IgD-negative memory B cell (primary cell): ENCODE data around the gene RNF31. TPM values are rescaled to one million over a fixed set of nuclear protein-coding genes. Genes with fewer than 3 reads are reported as not detected.

Experiments
- H3K27ac Mint-ChIP-seq, 3 donors: one replicate each; pipeline ENCODE4 v1.8.0; 2020 to 2022; ENCODE audit warnings: mild to moderate bottlenecking in 3 of 3, mixed read lengths in 3 of 3, moderate library complexity in 1 of 3
- H3K27me3 Mint-ChIP-seq: one replicate; pipeline ENCODE4 v1.8.0; 2021; ENCODE audit warnings: mixed read lengths
- H3K36me3 Mint-ChIP-seq: one replicate; pipeline ENCODE4 v1.8.0; 2020; ENCODE audit warnings: mild to moderate bottlenecking, mixed read lengths
- H3K4me1 Mint-ChIP-seq, 3 donors: one replicate each; pipeline ENCODE4 v1.8.0; 2020 to 2022; ENCODE audit warnings: mixed read lengths in 3 of 3, mild to moderate bottlenecking in 1 of 3
- H3K4me3 Mint-ChIP-seq, 4 donors: one replicate each; pipeline ENCODE4 v1.8.0; 2020 to 2022; ENCODE audit warnings: mild to moderate bottlenecking in 4 of 4, mixed read lengths in 4 of 4, moderate library complexity in 3 of 4
- H3K9me3 Mint-ChIP-seq, 3 donors: one replicate each; pipeline ENCODE4 v1.8.0; 2020 to 2021; ENCODE audit warnings: mixed read lengths in 3 of 3, mild to moderate bottlenecking in 1 of 3
- polyA plus RNA-seq: library from polyadenylated mRNA; unstranded; fragments of 300-500 nt; fragmentation: Illumina TruSeq; gene quantifications from one replicate; pipeline ENCODE4 v1.2.3, GENCODE V29; 2021

RNF31 gene
- polyA plus RNA-seq, 1 donor from 2014 or later, result 54.3 TPM

DNA sequence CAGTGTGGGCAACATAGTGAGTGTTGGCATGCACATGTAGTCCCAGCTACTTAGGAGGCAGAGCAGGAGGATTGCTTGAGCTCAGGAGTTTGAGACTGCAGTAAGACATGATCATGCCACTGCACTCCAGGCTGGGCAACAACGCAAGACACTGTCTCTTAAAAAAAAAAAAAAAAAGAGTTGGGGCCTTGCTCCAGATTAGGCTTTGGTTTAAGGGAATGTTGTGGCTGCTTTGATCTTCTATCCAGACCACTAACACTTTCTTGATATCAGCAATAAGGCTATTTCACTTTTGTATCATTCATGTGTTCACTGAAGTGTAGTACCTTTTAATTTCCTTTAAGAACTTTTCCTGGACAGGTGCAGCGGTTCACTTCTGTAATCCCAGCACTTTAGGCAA lies 19.6 kb upstream of the RNF31 start:
- H3K27ac Mint-ChIP-seq, result peak overlapping the region in 1 of 3 donors; percentile 60
- peaks cover 5% of the 10 kb centered on the region for H3K36me3 Mint-ChIP-seq
- no peaks in the 10 kb centered on the region for H3K9me3 Mint-ChIP-seq
- peaks cover 18 to 43% (median 34%) of the 10 kb centered on the region in 3 donors for H3K4me1 Mint-ChIP-seq
- H3K27me3 Mint-ChIP-seq, result no peaks in the 10 kb centered on the region
- H3K4me3 Mint-ChIP-seq, result peak overlapping the region in 1 of 4 donors; percentile 63

DNA sequence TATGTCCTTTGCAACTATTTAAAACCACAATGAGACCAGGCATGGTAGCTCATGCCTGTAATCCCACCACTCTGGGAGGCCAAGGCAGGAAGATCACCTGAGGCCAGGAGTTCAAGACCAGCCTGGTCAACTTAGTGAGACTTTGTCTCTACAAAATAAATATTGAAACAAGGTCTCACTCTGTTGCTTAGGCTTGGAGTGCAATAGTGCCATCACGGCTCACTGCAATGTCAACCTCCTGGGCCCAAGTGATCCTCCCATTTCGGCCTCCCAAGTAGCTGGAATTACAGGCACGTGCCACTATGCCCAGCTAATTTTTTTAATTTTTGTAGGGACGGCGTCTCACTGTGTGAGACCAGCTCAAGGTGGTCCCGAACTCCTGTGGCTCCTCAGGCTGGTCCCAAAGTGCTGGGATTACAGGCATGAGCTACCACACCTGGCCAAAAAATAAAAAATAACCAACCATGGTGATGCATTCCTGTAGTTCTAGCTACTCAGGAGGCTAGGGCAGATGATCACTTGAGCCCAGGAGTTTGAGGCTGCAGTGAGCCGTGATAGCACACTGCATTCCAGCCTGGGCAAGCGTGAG lies 17.8 kb upstream of the RNF31 start:
- Mint-ChIP-seq H3K27me3 (no peaks in the 10 kb centered on the region), H3K27ac (no peak overlapping the region), H3K4me1 (peaks cover 11 to 30% (median 25%) of the 10 kb centered on the region in 3 donors), H3K36me3 (peaks cover 5% of the 10 kb centered on the region), H3K4me3 (no peak overlapping the region), H3K9me3 (no peaks in the 10 kb centered on the region)

DNA sequence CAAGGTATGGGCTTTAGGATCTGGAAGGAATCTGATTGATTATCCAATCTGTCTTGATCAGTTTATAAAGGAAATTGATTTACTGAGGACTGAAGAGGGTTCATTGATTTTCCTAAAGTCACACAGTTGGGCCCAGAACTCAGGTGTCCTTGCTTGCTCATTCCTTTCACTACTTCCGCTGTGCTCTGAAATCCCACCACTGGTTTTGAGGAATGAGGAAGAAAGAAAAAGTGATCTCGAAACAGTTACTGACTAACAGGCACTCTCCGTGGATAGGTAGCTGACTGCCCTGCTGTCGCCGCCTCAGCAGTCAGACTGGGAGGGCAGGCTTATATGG lies 16.9 kb upstream of the RNF31 start, which contains the start of gene FITM1:
TSS of gene FITM1 (plus strand) at position 280 of the 337 bp plus-strand sequence. CDS start 905 bp downstream, outside the sequence.
- Mint-ChIP-seq H3K4me1 (peaks cover 9 to 30% (median 24%) of the 10 kb centered on the region in 3 donors), H3K27ac (peak within 1 kb of the TSS in 1 of 3 donors; percentile 19)

DNA sequence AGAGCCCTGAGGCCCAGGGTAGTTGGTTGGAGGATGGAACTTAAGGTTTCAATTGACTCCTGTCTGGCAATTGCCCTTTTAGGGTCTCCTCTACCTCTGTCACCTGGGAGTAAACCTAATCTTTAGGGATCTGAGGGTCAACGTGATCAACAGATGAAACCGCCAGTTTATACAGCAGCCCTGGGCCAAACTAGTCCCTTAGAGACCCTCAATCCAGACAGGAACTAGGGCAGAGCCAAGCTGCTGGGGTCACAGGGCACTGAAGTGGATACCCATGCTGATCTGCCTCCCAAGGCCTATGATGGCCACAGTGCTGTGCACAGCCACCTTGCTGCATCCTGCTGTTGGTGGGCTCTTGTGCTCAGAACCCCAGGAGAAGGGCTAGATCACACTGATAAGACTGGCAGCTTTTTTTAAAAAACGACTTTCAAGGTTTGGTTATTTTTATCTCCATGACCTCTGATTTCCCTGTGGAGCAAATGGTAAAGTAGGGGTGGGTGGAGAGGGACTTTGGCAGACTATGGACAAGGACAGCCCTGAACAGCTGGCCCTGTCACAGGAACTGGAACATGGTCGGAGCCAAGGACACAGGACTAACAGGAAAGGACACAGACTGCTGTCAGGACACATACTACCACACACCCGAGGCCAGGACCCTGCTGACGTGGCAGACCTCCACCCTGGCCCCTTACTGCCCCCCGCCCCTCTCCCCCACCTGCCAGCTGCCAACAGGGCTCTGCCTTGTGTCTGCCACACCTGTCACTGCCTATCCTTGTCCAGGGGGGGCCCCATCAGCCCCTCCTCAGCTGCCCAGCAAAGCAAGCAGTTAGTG lies 16.4 kb upstream of the RNF31 start:
- Mint-ChIP-seq H3K27ac (peak overlapping the region in 1 of 3 donors; percentile 19), H3K9me3 (no peaks in the 10 kb centered on the region), H3K4me1 (peaks cover 9 to 30% (median 26%) of the 10 kb centered on the region in 3 donors), H3K36me3 (peaks cover 3% of the 10 kb centered on the region), H3K4me3 (peak overlapping the region in 1 of 4 donors; percentile 46), H3K27me3 (no peaks in the 10 kb centered on the region)

More for the DNA sequence above, 16.9 kb upstream of the RNF31 start, which contains the start of gene FITM1:
- Mint-ChIP-seq H3K4me3 (peak within 1 kb of the TSS in 1 of 4 donors; percentile 46), H3K9me3 (no peaks in the 10 kb centered on the region), H3K36me3 (peaks cover 3% of the 10 kb centered on the region), H3K27me3 (no peaks in the 10 kb centered on the region)

DNA sequence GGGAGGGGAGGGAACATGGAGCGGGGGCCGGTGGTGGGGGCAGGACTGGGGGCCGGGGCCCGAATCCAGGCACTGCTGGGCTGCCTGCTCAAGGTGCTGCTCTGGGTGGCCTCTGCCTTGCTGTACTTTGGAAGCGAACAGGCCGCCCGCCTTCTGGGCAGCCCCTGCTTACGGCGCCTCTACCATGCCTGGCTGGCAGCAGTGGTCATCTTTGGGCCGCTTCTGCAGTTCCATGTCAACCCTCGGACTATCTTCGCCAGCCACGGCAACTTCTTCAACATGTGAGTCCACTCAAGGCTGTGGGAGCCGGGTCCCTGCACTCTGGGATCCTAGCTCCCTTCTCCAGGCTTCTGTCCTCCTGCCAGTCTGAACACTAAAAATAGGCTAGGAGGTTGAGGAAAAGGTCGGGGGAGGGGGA lies 15.7 kb upstream of the RNF31 start:
- peaks cover 3% of the 10 kb centered on the region for H3K36me3 Mint-ChIP-seq
- H3K27ac Mint-ChIP-seq, result no peak overlapping the region
- no peaks in the 10 kb centered on the region for H3K9me3 Mint-ChIP-seq
- H3K4me1 Mint-ChIP-seq, result peaks cover 10 to 30% (median 26%) of the 10 kb centered on the region in 3 donors
- H3K4me3 Mint-ChIP-seq, result no peak overlapping the region
- no peaks in the 10 kb centered on the region for H3K27me3 Mint-ChIP-seq

DNA sequence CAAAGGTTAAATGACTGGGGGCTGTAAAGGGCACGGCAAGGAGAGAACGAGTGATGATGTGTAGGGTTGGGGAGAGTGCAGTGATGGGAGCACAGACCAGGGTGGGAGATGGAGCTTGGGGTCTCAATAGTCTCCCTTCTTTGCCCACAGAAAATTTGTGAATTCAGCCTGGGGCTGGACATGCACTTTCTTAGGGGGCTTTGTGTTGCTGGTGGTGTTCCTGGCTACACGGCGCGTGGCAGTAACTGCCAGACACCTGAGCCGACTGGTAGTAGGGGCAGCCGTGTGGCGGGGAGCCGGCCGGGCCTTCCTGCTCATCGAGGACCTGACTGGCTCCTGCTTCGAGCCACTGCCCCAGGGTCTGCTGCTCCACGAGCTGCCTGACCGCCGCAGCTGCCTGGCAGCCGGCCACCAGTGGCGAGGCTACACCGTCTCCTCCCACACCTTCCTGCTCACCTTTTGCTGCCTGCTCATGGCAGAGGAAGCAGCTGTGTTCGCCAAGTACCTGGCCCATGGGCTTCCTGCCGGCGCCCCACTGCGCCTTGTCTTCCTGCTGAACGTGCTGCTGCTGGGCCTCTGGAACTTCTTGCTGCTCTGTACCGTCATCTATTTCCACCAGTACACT lies 15.1 kb upstream of the RNF31 start:
- Mint-ChIP-seq H3K9me3 (no peaks in the 10 kb centered on the region), H3K36me3 (peaks cover 3% of the 10 kb centered on the region), H3K27ac (peak overlapping the region in 1 of 3 donors; percentile 90), H3K4me1 (peaks cover 17 to 33% (median 26%) of the 10 kb centered on the region in 3 donors), H3K27me3 (no peaks in the 10 kb centered on the region), H3K4me3 (peak overlapping the region in 1 of 4 donors; percentile 82)

DNA sequence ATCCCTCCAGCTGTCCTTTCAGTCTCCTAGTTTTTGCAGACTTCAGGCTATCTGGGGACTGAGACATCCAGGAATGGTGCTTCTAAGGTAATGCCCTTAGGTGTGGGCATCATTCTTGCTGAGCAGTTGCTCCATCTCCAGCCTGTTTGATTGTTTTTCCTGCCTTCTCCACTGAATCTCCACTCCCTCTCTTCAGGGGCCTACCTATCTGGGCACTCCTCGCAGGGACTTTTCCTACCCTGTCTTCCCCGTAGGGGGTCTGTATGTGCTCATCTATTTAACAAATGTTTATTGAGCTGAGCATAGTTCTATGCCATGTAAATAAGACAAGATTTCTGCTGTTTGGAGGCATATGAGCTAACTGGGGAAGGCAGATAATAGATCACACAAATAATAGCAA lies 14.3 kb upstream of the RNF31 start:
- Mint-ChIP-seq H3K27me3 (no peaks in the 10 kb centered on the region), H3K4me3 (peak overlapping the region in 1 of 4 donors; percentile 66), H3K27ac (peak overlapping the region in 1 of 3 donors; percentile 90), H3K36me3 (peaks cover 3% of the 10 kb centered on the region), H3K9me3 (no peaks in the 10 kb centered on the region), H3K4me1 (peaks cover 15 to 29% (median 20%) of the 10 kb centered on the region in 3 donors)

DNA sequence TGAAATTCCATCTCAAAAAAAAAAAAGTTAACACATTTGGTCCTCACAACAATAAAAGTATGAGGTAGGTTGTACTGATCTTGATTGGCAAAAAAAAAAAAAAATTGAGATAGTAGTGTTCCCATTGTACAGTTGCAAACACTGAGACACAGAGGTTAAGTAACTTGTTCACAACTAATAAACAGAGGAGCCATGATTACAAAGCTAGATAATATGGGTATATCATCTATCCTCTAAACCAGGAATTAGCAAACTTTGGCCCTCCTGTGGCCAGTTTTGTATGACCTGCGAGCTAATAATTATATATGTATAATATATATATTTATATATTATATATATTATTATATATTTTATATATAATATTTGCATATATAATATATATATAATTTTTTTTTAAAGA lies 13.6 kb upstream of the RNF31 start:
- Mint-ChIP-seq H3K27ac (no peak overlapping the region), H3K27me3 (no peaks in the 10 kb centered on the region), H3K4me1 (peaks cover 17 to 32% (median 19%) of the 10 kb centered on the region in 3 donors), H3K4me3 (no peak overlapping the region), H3K9me3 (no peaks in the 10 kb centered on the region), H3K36me3 (peaks cover 5% of the 10 kb centered on the region)

DNA sequence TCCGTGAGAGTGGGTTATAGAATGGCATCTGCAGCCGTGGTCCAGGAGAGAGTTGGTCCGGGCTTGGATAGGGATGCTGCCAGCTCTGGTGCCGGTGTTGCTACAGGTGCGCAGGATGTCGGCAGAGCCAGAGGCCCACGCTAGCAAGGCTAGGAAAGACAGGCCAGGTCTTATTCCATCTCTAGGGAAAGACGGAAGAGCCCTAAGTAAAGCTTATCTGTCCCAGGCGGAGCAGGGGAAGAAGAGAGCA lies 11.8 kb upstream of the RNF31 start:
- Mint-ChIP-seq H3K9me3 (no peaks in the 10 kb centered on the region), H3K4me1 (peaks cover 23 to 44% (median 23%) of the 10 kb centered on the region in 3 donors), H3K4me3 (peak overlapping the region; percentile 90 to 98 (median 96)), H3K27ac (peak overlapping the region; percentile 78 to 97 (median 93)), H3K36me3 (peaks cover 3% of the 10 kb centered on the region), H3K27me3 (no peaks in the 10 kb centered on the region)

DNA sequence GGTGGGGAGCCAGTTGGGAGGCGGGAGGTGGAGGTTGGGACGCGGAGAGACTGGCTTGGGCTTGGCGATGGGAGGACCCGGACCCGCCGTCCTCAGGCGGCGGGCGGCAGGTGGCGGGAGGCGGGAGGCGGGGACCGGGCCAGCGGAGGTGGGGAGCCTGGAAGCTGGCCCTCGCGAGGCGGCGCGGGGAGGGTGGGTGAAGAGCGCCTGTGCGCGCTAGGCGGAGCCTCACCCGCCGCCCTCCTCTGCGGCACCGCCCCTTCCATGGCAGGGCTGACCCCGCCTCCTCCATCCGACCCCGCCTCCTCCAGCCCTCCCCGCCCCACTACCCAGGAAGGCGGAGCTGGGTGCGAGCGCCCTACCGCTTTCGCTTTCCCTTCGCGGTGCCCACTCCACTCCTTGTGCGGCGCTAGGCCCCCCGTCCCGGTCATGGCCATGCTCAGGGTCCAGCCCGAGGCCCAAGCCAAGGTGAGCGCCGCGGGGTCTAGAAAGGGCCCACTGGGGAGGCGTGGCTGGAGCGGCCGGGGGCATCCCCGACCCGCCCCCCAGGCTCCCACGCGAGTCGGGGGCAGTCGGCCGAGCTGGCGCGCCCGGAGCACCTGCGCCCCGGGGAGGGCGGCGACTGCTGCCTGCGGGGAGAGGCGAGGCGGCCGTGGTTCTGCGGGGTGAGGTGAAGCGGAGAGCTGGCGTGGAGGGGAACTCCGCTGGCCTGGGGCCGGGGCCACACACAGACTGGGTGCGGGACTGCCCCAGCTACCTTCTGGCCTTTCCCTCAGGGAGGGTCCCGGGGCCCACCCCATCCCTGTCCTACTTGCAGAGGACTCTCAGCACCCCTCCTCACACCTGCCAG lies 11.2 kb upstream of the RNF31 start, which contains the start of gene PSME1:
TSS of gene PSME1 (plus strand) at position 361 of the 850 bp plus-strand sequence. CDS start at position 430, 69 bp downstream.
- Mint-ChIP-seq H3K4me1 (peaks cover 20 to 43% (median 26%) of the 10 kb centered on the region in 3 donors), H3K9me3 (no peaks in the 10 kb centered on the region), H3K36me3 (peaks cover 3% of the 10 kb centered on the region), H3K27me3 (no peaks in the 10 kb centered on the region), H3K4me3 (peak within 1 kb of the TSS; percentile 90 to 98 (median 96)), H3K27ac (peak within 1 kb of the TSS; percentile 78 to 98 (median 95))

DNA sequence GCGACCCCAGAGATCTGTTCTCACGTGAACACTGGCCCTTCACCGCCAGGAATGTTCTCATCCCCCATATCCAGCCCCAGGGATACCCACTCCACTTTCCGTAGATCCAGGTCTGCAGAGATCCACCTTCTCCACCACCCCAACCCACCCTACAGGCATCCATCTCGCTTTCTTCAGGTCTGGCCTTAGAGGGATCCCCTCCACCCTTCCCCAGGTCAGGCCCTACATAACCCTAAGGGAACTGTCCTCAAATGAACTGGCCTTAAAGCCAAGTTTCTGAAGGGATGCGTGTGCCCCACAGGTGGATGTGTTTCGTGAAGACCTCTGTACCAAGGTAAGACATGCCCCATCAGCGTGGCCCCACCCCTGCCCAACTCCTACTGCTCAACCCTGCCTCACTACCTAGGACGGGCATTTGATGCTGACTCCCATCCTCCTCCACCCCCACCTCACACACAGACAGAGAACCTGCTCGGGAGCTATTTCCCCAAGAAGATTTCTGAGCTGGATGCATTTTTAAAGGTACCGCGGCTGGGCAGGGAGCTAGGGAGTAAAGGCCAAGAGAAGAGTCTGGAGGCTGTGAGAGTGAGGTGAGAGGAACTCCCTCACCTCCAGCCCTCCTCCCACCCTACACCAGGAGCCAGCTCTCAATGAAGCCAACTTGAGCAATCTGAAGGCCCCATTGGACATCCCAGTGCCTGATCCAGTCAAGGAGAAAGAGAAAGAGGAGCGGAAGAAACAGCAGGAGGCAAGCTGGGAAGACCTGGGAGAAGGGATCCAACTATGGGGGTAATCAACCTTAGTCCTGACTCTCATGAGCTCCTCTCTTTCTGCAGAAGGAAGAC lies 10.4 kb upstream of the RNF31 start:
- H3K36me3 Mint-ChIP-seq, result peaks cover 3% of the 10 kb centered on the region
- H3K4me3 Mint-ChIP-seq, result peak overlapping the region; percentile 88 to 98 (median 95)
- H3K4me1 Mint-ChIP-seq, result peaks cover 26 to 43% (median 26%) of the 10 kb centered on the region in 3 donors
- H3K27ac Mint-ChIP-seq, result peak overlapping the region; percentile 78 to 98 (median 95)
- no peaks in the 10 kb centered on the region for H3K9me3 Mint-ChIP-seq
- H3K27me3 Mint-ChIP-seq, result no peaks in the 10 kb centered on the region

DNA sequence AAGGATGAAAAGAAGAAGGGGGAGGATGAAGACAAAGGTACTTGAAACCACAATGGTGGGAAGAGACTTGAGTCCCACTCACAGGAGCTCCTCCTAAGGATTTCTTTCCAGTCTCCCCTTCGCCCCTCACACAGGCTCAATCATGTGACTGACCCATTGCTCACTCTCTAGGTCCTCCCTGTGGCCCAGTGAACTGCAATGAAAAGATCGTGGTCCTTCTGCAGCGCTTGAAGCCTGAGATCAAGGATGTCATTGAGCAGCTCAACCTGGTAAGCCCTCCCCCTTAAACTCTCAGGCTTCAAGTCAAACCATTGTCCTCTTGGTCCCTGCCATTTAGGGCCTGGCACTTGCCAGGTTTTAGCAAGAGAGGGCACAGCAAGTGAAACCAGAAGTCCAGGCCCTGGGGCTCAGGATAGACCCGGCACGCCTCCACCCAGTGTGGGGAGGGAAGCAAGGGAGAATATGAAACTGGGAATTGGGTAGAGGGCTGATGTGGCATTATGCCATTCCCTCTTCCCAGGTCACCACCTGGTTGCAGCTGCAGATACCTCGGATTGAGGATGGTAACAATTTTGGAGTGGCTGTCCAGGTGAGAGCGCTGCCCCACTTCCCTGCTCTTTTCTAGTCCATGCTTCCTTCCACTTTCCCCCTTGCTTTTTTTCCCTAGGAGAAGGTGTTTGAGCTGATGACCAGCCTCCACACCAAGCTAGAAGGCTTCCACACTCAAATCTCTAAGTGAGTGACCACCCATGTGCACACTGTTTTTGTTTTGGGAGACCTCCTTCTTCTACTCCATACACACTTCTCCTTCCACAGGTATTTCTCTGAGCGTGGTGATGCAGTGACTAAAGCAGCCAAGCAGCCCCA lies 9.5 kb upstream of the RNF31 start:
- Mint-ChIP-seq H3K27me3 (no peaks in the 10 kb centered on the region), H3K9me3 (no peaks in the 10 kb centered on the region), H3K4me3 (peak overlapping the region; percentile 77 to 98 (median 92)), H3K36me3 (peaks cover 3% of the 10 kb centered on the region), H3K4me1 (peaks cover 24 to 40% (median 26%) of the 10 kb centered on the region in 3 donors), H3K27ac (peak overlapping the region; percentile 78 to 98 (median 95))
